HEK293 (cell line): ENCODE measurements around the gene TPST1.
"Not testable (repeated sequence)": the region's sequence is repeated elsewhere in the genome, so short reads cannot be mapped to it uniquely, and the experiment has no call there.

Source experiments
- CTCF ChIA-PET: fragments of 350-600 bp; formaldehyde crosslinking; extraction: SDS; loops from one replicate; lab custom pipeline; 2021; ENCODE audit warnings: antibody characterized with exemption; lab: Yijun Ruan, JAX
- POLR2A ChIA-PET: fragments of 300-600 bp; formaldehyde crosslinking; extraction: SDS; loops from one replicate; lab custom pipeline; 2020; ENCODE audit warnings: antibody characterized with exemption, inconsistent platforms; lab: Yijun Ruan, JAX
- H3K27ac ChIP-seq: fragments of 200-500 bp; sonication (Bioruptor generic); 2 replicates; pipeline ENCODE4 v1.5.1; 2014; ENCODE audit warnings: low read depth, low read length, control low read depth, inconsistent platforms; ENCODE audit errors: extremely low read depth
- H3K36me3 ChIP-seq, 2 experiments: fragments of 200-500 bp in 1 of 2; sonication (Bioruptor generic) in 1 of 2; 1 replicate in 1 of 2; 2 replicates in 1 of 2; pipeline ENCODE4 v1.5.1; 2014 to 2017; ENCODE audit warnings: inconsistent platforms in 2 of 2, low read length in 2 of 2; ENCODE audit not compliant: control insufficient read depth in 2 of 2, insufficient read depth in 1 of 2
- H3K4me1 ChIP-seq: fragments of 200-500 bp; sonication (Bioruptor generic); 2 replicates; pipeline ENCODE4 v1.5.1; 2014; ENCODE audit warnings: mild to moderate bottlenecking, low read length, inconsistent platforms; ENCODE audit not compliant: control insufficient read depth, insufficient read depth
- H3K4me3 ChIP-seq: 2 replicates; pipeline ENCODE4 v1.5.1; 2011; ENCODE audit warnings: low read depth, mild to moderate bottlenecking, control low read depth, low read length, moderate library complexity
- H3K9me3 ChIP-seq: fragments of 200-500 bp; sonication (Bioruptor generic); 2 replicates; pipeline ENCODE4 v1.5.1; 2014; ENCODE audit warnings: low read depth, low read length, inconsistent platforms; ENCODE audit not compliant: control insufficient read depth, insufficient read depth
- HOXC10 ChIP-seq: sonication (generic); formaldehyde crosslinking; IDR thresholded peaks from 2 replicates; pipeline ENCODE4 v1.8.1; 2023; ENCODE audit warnings: mild to moderate bottlenecking, missing genetic modification reagents
- KLF9 ChIP-seq: fragments of 450-650 bp; formaldehyde crosslinking; IDR thresholded peaks from 2 replicates; pipeline ENCODE4 v1.5.1; 2016; ENCODE audit warnings: missing biosample characterization, missing genetic modification characterization, low read depth
- SP3 ChIP-seq: fragments of 450-650 bp; formaldehyde crosslinking; IDR thresholded peaks from 2 replicates; pipeline ENCODE4 v1.5.1; 2016; ENCODE audit warnings: missing biosample characterization, missing genetic modification characterization
- ZFP41 ChIP-seq: fragments of 450-650 bp; formaldehyde crosslinking; IDR thresholded peaks from 2 replicates; pipeline ENCODE4 v1.5.1; 2016; ENCODE audit warnings: missing biosample characterization, missing genetic modification characterization, borderline replicate concordance
- ZNF114 ChIP-seq: fragments of 450-650 bp; formaldehyde crosslinking; IDR thresholded peaks from 2 replicates; pipeline ENCODE4 v1.5.0; 2017; ENCODE audit warnings: missing biosample characterization, missing genetic modification characterization
- ZNF175 ChIP-seq: fragments of 450-650 bp; formaldehyde crosslinking; IDR thresholded peaks from 2 replicates; pipeline ENCODE4 v1.5.1; 2016; ENCODE audit warnings: missing biosample characterization, missing genetic modification characterization
- ZNF2 ChIP-seq: fragments of 450-650 bp; formaldehyde crosslinking; IDR thresholded peaks from 2 replicates; pipeline ENCODE4 v1.5.1; 2016; ENCODE audit warnings: missing biosample characterization, missing genetic modification characterization
- ZNF221 ChIP-seq: fragments of 450-650 bp; formaldehyde crosslinking; IDR thresholded peaks from 2 replicates; pipeline ENCODE4 v1.5.1; 2017; ENCODE audit warnings: missing biosample characterization, missing genetic modification characterization, borderline replicate concordance
- ZNF23 ChIP-seq: fragments of 450-650 bp; formaldehyde crosslinking; IDR thresholded peaks from 2 replicates; pipeline ENCODE4 v1.5.1; 2016; ENCODE audit warnings: missing biosample characterization, missing genetic modification characterization, borderline replicate concordance
- ZNF423 ChIP-seq: fragments of 450-650 bp; formaldehyde crosslinking; IDR thresholded peaks from 2 replicates; pipeline ENCODE4 v1.5.1; 2016; ENCODE audit warnings: missing biosample characterization, missing genetic modification characterization
- ZNF510 ChIP-seq: fragments of 450-650 bp; formaldehyde crosslinking; IDR thresholded peaks from 2 replicates; pipeline ENCODE4 v1.5.1; 2018; ENCODE audit warnings: mild to moderate bottlenecking, missing genetic modification characterization, missing biosample characterization; ENCODE audit not compliant: insufficient replicate concordance
- ZNF518A ChIP-seq: fragments of 450-650 bp; formaldehyde crosslinking; conservative IDR thresholded peaks from 2 replicates; pipeline ENCODE4 v1.5.1; 2016; ENCODE audit warnings: low read depth, missing biosample characterization, missing genetic modification characterization
- ZNF544 ChIP-seq: fragments of 450-650 bp; formaldehyde crosslinking; IDR thresholded peaks from 2 replicates; pipeline ENCODE4 v1.5.0; 2017; ENCODE audit warnings: missing biosample characterization, missing genetic modification characterization
- ZNF561 ChIP-seq: fragments of 450-650 bp; IDR thresholded peaks from 2 replicates; pipeline ENCODE4 v1.5.1; 2018; ENCODE audit warnings: missing biosample characterization, missing genetic modification characterization, borderline replicate concordance
- ZNF664 ChIP-seq: fragments of 450-650 bp; formaldehyde crosslinking; IDR thresholded peaks from 2 replicates; pipeline ENCODE4 v1.5.1; 2016; ENCODE audit warnings: missing biosample characterization, missing genetic modification characterization
- ZNF707 ChIP-seq: fragments of 450-650 bp; formaldehyde crosslinking; IDR thresholded peaks from 2 replicates; pipeline ENCODE4 v1.5.1; 2016; ENCODE audit warnings: missing biosample characterization, missing genetic modification characterization

Gene TPST1

GRCh38 chr7:66175006-66175405 lies 30.1 kb upstream of the TPST1 start:
- CTCF ChIA-PET: not testable (repeated sequence)

GRCh38 chr7:66176914-66177313 lies 28.2 kb upstream of the TPST1 start:
- no peak overlapping the region for H3K4me3 ChIP-seq
- ChIA-PET POLR2A (no interaction called here), CTCF (no interaction called here)
- TF ChIP-seq ZNF518A (no peak), ZFP41 (no peak), SP3 (tag by site-specific recombination) (no peak)
- no peaks in the 10 kb centered on the region for H3K9me3 ChIP-seq
- no peak overlapping the region for H3K27ac ChIP-seq
- no peaks in the 10 kb centered on the region for H3K4me1 ChIP-seq
- no peaks in the 10 kb centered on the region for H3K36me3 ChIP-seq

More at GRCh38 chr7:66175006-66175405, 30.1 kb upstream of the TPST1 start:
- H3K27ac ChIP-seq, H3K36me3 ChIP-seq, H3K9me3 ChIP-seq, H3K4me3 ChIP-seq, H3K4me1 ChIP-seq: not testable (repeated sequence)
- POLR2A ChIA-PET: interaction anchor here (1.5 kb wide), 1 partner anchor 30 kb away, joined by 4 read pairs; no protein-coding TSS in a partner anchor

GRCh38 chr7:66178258-66178657 lies 26.9 kb upstream of the TPST1 start:
- Histone ChIP-seq H3K27ac (no peak overlapping the region), H3K4me1 (no peaks in the 10 kb centered on the region), H3K9me3 (no peaks in the 10 kb centered on the region), H3K36me3 (no peaks in the 10 kb centered on the region), H3K4me3 (no peak overlapping the region)
- POLR2A ChIA-PET: interaction anchor here (1.5 kb wide), 1 partner anchor 26 kb away, joined by 4 read pairs; the partner anchor contains the start of gene TPST1
- CTCF ChIA-PET: no interaction called here
- TF ChIP-seq ZNF510 (tag by site-specific recombination) (no peak), ZNF221 (tag by site-specific recombination) (no peak), KLF9 (no peak), ZNF23 (tag by site-specific recombination) (no peak), SP3 (tag by site-specific recombination) (no peak), ZNF175 (no peak), ZNF544 (no peak), ZNF2 (no peak), ZNF114 (no peak), ZNF707 (no peak), ZNF561 (tag by site-specific recombination) (no peak)
- TF ChIP-seq, all 188 proteins: peak for 0

- H3K4me3 ChIP-seq: no peak overlapping the region
- TF ChIP-seq ZNF664 (tag by site-specific recombination) (no peak), ZNF423 (tag by site-specific recombination) (no peak), HOXC10 (CRISPR knock-in tag) (no peak)
- H3K36me3 ChIP-seq: no peaks in the 10 kb centered on the region
- no peaks in the 10 kb centered on the region for H3K4me1 ChIP-seq
- ChIA-PET CTCF (interaction anchor here (1.0 kb wide), 1 partner anchor 23 kb away, joined by 3 read pairs; the partner anchor contains the start of gene TPST1), POLR2A (no interaction called here)
- H3K27ac ChIP-seq: no peak overlapping the region
- H3K9me3 ChIP-seq: no peaks in the 10 kb centered on the region
Measured at GRCh38 chr7:66181329-66181728, 23.8 kb upstream of the TPST1 start.
